AG20443 (cell line): ENCODE results near the gene SLC25A53.
A peak's percentile ranks its signal among the peaks of the same experiment; 100 is the strongest.
"Not testable (repeated sequence)": the region's sequence is repeated elsewhere in the genome, so short reads cannot be mapped to it uniquely, and the experiment has no call there.

Experiments used
- DNase-seq: peaks from one replicate; pipeline ENCODE4 v3.0.0; 2012; ENCODE audit warnings: low spot score, mixed read lengths

Gene SLC25A53

DNA sequence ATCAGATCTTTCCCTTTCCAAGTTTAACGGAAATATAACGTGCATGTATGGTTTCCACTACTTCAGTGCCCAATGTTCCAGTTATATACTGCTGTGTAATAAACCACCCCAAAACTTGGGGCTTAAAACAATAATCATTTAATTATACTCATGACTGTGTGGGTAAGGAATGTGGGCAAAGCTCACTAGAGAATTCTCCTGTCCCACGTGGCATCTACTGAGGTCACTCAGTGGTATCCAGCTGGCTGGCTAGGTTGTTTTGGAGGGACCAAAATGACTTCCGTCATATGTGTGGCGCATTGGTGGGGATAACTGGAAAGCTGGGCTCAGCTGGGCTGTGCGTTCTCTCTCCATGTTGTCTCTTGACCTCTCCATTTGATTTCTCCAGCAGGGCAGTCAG is 26.0 kb downstream of the SLC25A53 start:
- DNase-seq, result no peak

- DNase-seq, result no peak
These were observed 30.0 kb downstream of the SLC25A53 start for GRCh38 chrX:104126856-104127255.

DNA sequence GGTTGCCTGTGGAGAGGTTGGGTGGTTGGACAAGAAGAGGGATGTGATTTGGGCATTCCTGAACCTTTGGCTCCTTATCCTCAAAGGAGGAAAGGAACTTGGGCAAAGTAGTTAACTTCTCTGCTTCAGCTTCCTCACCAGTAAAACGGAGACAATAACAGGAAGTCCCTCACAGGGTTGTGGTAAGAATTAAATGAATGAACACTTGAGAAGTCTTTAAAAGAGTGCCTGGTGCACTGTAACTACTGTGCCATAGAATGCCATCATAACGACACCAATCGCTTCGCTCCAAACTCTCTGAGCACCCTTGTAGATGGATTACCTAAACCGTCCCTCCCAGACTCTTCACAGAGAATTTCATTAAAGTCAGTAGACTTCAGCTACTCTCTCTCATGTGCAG is 34.0 kb downstream of the SLC25A53 start:
- no peak for DNase-seq

- DNase-seq, result no peak
These were observed 38.0 kb downstream of the SLC25A53 start for GRCh38 chrX:104118765-104119164.

GRCh38 chrX:104117759-104118158 is 39.0 kb downstream of the SLC25A53 start:
- DNase-seq, result no peak

DNA sequence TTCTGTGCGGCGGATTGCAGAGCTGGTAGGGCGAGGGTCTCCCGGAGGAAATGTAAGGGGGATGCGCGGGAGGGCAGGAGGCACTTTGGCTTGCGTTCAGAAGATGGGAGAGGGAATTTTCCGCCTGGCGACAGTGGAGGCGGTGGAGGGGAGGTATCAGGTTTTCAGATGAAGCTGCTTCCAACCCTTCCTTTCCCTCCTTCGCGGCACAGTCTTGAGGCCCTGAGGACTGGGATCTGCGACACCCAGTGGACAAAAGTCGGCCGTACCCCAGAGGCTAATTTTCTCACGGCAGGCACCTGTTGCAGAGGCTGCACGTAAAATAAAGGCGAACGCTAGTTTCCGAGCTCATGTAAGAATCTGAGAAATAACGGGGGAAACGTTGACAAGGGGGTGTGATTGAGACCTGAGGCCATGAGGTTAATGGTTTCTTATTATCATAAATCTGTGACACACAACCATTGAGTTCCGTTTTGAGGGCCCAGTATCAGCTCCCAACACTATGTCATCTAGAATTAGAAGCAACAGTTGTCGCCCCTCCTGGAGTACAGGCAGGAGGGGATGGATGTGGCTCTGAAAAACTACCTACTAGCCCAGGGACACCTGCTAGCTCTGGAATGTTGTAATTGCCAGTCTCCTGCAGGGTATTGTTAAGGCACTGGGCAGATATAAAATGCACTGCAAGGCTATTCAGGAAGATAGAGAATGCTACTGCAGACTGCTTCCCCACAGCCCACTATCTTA is 43.4 kb downstream of the SLC25A53 start:
- peak; percentile 40 for DNase-seq

DNA sequence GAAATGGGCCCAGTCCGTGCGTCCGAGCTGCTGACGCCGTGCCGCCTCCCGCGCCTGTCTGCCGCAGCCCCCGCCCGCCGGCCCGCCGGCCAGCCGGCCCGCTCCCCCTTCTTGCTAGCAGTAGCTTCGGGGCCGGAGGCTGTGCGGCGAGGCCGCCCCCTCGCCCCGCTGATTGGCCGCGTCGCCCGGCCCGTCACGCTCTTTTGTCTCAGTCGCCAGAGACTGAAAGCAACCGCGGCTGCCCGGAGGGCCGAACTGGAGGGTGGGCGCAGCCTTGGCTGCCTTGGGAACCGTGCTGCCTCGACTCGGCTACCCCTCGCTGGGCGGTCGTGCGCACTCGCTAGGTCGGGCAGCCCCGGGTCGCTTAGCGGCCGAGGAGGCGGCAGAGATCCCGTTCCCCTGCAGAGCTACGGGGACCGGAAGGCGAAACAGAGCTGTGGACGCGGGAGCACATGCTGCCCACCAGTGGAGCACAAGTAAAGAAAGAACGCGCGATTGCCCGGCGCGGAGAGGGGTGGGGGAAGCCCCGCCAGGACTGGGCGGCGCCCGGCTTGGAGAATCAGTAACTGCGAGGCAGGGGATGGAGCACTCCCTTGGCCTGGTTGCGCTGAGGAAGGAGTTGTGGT is 44.4 kb downstream of the SLC25A53 start, which contains the start of gene ZCCHC18:
TSS of gene ZCCHC18 (plus strand) at position 198 of the 626 bp plus-strand sequence. CDS start 1,589 bp downstream, outside the sequence.
- peak; percentile 77 for DNase-seq

DNA sequence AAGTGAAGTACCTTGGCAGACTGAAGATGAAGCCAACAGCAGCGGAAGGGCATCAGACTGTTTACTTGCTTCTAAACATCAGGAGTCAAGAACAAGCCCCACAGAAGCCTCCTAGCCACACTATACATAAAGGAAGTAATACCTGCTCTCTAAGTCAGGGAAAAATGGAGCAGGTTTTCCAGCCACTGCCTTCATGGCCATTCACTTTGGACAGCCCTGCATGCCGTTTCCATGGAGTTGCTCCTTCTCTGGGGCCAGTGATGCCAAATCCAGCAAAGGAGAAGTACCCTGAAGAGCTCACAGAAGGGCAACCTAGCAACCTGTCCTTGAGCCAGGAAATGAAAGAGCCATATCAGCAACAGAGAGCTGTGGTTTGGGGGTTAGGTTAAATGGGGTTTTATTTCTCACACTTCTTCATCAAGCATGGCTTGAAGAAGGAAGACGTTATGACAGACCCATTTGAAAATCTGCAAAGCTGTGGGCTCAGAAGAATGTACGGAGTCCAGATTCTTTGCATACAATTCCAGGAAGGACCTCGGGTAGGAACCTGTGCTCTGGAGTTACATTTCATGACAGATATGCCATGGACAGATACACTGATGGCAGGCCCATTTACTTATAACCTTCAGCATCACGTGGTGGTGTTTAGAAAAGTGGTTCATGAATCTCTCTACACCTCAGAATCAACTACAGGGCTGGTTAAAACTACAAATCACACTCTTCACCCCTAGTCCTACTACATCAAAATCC is 46.1 kb downstream of the SLC25A53 start:
- DNase-seq, result not testable (repeated sequence)

DNA sequence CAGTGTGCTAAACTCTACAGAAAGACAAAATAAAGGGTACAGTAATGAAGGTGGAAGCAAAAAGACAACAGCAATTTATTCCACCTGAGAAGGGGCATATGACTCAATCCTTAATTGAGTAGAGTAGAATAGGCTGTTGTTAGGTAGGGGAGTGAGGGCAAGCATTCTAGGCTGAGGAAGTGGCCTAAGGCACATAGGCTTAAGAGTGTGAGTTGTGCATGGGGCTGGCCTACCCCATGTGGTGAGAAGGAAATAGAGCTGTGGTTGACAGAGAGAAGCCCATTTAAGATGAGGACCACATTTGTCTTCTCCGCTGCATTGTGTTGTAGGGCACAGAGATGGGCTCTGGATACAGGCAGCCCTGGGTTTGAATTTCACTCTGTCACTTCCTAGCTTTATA is 47.9 kb downstream of the SLC25A53 start:
- DNase-seq, result no peak

GRCh38 chrX:104105330-104106262 is 51.2 kb downstream of the SLC25A53 start:
- DNase-seq, result no peak

DNA sequence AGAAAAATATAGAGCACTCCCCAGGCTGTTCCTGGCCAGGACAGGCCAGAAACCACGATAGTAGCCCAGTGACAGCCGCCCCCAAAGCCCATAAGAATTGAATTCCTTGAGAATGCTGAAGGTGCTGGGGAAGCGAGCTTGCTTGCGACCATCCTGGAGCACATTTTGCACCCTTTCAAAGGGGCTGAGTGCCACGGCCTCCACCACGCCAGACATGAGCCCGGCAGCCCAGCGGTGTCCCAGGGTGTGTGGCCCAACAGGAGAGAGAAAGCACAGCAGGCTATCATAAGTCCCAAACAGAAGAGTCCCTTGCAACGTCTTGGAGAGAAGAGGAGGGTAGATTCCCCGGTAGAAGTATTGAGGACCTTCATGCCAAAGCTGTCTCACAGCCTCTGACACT is 52.1 kb downstream of the SLC25A53 start:
- DNase-seq, result no peak

- DNase-seq, result no peak
These were observed 57.9 kb downstream of the SLC25A53 start for GRCh38 chrX:104098919-104099318.

GRCh38 chrX:104098151-104098808 is 58.5 kb downstream of the SLC25A53 start:
- DNase-seq, result peak; percentile 30

- DNase-seq, result no peak
These were observed 70.9 kb downstream of the SLC25A53 start for GRCh38 chrX:104085919-104086318.

DNA sequence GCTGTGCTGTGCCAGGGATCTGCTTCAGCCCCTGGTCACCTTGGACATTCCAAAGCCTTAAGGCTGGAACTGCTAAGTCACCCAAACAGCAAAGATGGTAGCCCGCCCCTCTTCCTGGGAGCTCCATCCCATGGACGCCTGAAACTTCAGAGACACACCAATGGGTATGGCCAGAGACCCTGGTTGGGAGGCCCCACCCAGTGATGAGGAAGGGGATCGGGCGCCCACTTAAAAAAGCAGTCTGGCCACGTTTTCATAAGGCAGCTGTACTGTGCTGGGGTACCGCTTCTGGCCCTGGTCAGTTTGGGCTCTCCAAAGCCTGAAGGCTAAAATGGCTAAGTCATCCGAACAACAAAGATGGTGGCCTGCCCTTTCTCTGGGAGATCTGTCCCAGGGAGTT is 71.3 kb downstream of the SLC25A53 start:
- no peak for DNase-seq

- DNase-seq, result no peak
These were observed 72.1 kb downstream of the SLC25A53 start for GRCh38 chrX:104084534-104085277.

DNA sequence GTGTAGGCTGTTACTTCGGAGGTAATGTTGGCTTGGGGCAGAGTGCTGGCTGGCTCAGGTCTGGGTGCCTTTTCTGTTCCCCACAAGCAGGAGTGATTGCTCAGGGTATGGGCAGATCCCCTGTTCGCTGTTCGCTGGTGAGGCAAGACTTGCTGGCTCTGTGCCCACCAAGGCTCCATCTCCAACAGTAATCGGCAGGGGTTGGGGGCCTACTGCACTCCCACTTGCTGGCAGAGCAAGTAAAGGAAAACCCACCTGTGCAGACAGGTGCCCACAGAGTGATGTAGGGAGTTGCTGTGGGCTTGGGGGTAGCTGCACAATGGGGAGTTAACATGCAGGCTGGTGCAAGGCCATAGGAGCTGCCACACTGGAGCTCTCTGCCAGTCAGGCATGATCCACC is 72.7 kb downstream of the SLC25A53 start:
- no peak for DNase-seq

DNA sequence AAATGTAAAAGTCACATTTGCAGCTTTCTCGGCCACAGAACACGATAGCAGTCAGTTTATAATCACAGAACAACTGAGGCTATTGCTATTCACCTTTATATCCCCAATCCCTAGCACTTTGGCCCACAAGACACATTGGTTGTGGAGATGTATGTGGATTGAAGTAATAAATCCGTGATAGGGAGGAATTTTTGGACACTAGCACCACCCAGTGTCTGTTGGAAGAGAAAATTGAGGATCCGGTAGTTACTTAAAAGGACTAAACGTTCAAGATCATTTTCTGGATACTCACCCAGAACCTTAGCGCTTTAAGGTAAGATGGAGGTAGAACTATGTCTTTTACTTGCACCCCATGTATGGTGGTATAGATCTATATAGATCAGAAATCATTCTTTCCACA is 79.0 kb downstream of the SLC25A53 start:
- DNase-seq, result not testable (repeated sequence)

DNA sequence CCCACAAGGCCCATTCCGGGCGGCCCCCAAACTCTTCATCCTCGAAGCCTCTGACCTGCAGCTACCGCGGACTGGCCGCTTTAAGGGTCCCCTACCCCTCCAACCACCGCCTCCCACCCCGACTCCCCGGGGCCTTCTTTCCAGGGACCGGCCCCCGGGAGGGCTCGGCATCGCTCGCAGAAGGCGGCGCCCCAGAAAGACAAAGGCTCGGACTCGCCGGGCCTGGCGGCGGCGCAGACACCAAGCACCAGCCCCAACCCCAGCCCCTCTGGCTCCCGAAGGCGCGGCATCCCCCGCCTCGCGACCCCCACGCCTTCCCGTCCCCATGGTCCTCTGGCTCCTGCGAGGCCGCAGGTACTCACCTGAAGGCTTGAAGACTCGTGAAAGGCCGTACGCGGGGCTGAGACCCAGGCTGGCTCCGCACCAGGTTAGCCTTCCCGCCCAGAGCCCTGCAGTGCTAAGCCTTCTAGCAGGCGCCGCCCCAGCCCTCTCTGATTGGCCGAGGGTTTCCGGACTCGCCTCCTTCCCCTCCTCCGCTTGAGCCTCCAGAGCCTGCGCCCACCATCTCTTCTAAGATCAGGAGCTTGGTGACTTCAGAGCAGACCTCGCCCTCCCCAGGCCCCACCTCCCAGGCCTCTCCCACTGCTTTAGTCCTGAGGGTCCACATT is 80.9 kb downstream of the SLC25A53 start, which contains the start of gene TMSB15C:
TSS of gene TMSB15C (minus strand) at position 459 of the 668 bp plus-strand sequence.
- not testable (repeated sequence) for DNase-seq

DNA sequence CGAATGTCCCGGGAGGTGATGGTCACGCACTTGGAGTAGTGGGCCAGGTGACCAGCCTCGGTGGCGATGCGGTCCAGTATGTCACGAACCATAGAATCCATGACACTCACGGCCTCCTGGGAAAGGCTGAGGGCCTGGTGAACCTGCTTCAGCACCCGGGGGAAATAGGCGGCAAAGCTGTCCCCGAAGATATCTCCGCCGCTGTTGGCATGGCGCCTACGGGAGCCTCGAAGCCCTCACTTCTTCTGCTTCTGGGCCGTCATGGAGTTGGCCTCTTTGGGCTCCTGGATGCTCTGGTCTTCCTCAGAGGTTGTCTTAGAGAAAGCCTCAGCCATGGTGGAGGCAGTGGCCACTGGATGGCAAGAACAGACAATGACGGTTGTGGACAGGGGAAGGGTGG is 94.2 kb downstream of the SLC25A53 start:
- DNase-seq, result not testable (repeated sequence)
